Measurements from ENCODE around the gene BAZ2B. TPM values are rescaled to one million over a fixed set of nuclear protein-coding genes. Genes with fewer than 3 reads are reported as not detected.

Gene BAZ2B
- total RNA-seq, 1 experiment from 2014 or later: 33.0 TPM

GRCh38 chr2:159462201-159462785 lies 154.1 kb downstream of the BAZ2B start (continued):
- TF ChIP-seq ZNF532 (CRISPR knock-in tag; IDR thresholded peaks at IDR 0.05; ENCODE audit: borderline replicate concordance) (no peak), MAX (CRISPR knock-in tag; IDR thresholded peaks at IDR 0.05) (no peak), ATF6 (CRISPR knock-in tag; IDR thresholded peaks at IDR 0.05) (no peak), ZNF671 (CRISPR knock-in tag; IDR thresholded peaks at IDR 0.05) (no peak), ZNF138 (CRISPR knock-in tag; conservative IDR thresholded peaks at IDR 0.05) (no peak), FOXP1 (CRISPR knock-in tag; IDR thresholded peaks at IDR 0.05; ENCODE audit: borderline replicate concordance) (no peak), ARID4B (CRISPR knock-in tag; IDR thresholded peaks at IDR 0.05; ENCODE audit: borderline replicate concordance) (no peak), AFF4 (CRISPR knock-in tag; IDR thresholded peaks at IDR 0.05; ENCODE audit: borderline replicate concordance) (no peak), SOX15 (CRISPR knock-in tag; IDR thresholded peaks at IDR 0.05) (no peak), MYBL2 (CRISPR knock-in tag; IDR thresholded peaks at IDR 0.05) (no peak), CREB1 (CRISPR knock-in tag; IDR thresholded peaks at IDR 0.05) (no peak)

Measured in WTC11 (cell line).